Choroid plexus epithelial cell (primary cell): ENCODE data around the gene CFAP54.
A peak's percentile ranks its signal among the peaks of the same experiment; 100 is the strongest.

Experiments
- DNase-seq: peaks from one replicate; pipeline ENCODE4 v3.0.0-alpha.2; 2010; ENCODE audit warnings: low read depth
- H3K4me3 ChIP-seq: 2 replicates; pipeline ENCODE4 v1.5.1; 2011; ENCODE audit warnings: low read depth, mild to moderate bottlenecking, control low read depth, low read length, moderate library complexity
- TF ChIP-seq, protein P1 (sequence below): conservative IDR thresholded peaks from 2 replicates; pipeline ENCODE4 v1.5.1; 2011; ENCODE audit warnings: low read depth, mild to moderate bottlenecking, control low read depth, inconsistent platforms, low read length, moderate library complexity

The CFAP54 gene

DNA sequence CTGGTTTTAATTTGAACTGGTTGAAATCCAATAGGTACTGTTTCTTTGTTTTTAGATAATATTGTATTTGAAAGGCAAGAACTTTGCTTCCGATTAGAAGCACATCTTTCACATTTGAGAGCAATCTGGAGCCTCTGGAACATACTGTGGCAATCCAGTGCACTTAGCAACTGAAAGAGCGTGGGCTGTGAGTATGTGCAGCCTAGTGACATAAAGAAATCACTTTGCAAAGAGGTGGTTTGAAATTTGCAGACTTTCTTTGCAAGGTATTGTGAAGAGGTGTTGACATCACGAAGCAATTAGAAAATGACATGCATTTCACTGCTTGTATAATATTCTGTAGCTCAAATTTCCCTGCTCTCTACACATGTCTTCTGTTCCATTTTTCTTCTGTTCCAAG lies 23.5 kb upstream of the CFAP54 start:
- TF ChIP-seq, protein P1, sequence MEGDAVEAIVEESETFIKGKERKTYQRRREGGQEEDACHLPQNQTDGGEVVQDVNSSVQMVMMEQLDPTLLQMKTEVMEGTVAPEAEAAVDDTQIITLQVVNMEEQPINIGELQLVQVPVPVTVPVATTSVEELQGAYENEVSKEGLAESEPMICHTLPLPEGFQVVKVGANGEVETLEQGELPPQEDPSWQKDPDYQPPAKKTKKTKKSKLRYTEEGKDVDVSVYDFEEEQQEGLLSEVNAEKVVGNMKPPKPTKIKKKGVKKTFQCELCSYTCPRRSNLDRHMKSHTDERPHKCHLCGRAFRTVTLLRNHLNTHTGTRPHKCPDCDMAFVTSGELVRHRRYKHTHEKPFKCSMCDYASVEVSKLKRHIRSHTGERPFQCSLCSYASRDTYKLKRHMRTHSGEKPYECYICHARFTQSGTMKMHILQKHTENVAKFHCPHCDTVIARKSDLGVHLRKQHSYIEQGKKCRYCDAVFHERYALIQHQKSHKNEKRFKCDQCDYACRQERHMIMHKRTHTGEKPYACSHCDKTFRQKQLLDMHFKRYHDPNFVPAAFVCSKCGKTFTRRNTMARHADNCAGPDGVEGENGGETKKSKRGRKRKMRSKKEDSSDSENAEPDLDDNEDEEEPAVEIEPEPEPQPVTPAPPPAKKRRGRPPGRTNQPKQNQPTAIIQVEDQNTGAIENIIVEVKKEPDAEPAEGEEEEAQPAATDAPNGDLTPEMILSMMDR, result no peak
- H3K4me3 ChIP-seq, result no peak overlapping the region
- no peak for DNase-seq

DNA sequence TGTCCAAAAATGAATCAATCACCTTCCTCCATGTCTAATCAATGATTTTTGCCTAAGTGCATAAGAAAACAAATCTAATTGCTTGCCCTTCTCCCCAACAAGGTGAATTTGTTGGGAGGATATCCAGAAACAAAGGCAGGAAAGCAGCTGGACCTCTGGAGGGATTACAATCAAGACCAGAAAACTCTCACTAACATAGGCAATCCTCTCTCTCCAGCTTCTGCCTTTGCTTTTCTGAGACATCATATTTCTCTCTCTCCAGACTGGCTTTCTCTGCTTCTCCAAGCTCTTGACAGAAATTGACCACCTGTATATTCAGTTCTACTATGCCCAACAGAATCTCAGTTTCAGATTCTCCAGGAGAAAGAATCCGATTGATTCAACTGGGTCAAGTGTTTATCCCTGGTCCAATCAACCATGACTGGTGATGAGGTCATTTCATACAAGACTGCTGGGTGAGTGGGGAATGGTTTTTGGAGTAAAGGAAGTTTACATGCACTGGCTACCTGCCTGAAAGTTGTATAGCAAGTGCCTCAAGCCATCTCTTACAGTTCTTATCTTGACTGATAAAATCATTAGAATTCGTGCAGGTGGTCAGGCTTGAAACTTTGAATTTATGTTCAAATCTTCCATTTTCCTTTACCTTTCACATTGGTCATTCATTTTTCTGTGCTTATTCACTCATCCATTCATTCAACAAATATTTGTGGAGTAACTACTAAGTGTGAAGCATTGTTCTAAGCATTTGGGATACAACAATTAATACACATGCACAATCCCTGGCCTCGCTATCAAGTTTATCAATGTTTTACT lies 22.2 kb upstream of the CFAP54 start:
- no peak overlapping the region for H3K4me3 ChIP-seq
- DNase-seq, result no peak
- TF ChIP-seq, protein P1, result no peak

DNA sequence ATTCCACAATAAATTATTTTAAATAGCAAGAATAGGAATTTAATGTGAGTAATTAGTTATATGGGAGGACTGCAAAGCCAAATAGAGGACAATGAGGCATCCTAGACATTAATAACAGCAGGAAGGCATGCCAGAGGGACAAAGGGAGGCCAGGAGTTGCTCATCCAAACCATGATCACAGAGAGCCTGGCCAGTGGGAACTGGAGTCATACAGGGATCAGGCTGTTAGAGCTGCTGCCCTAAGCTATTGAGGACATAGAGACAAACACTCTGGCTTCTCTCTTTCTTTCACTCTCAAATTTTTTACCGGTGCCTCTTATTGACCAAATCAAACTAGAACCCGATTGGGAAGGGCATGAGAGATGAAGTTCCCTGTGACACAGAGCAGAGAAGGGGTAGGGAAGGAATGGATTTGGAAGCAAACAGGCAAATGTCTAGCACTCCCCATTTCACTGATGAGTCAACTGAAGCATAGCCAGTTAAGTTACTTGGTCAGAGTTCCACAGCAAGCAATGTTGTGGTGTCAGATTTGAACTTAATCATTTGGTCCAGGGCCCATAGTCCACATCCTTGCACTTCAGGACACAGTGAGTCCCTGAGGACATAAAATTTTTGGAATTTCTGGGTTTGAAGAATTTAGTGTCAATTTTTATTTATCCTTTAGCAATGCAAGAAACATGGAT lies 17.9 kb upstream of the CFAP54 start:
- peak; percentile 59 for DNase-seq
- TF ChIP-seq, protein P1, result no peak

DNA sequence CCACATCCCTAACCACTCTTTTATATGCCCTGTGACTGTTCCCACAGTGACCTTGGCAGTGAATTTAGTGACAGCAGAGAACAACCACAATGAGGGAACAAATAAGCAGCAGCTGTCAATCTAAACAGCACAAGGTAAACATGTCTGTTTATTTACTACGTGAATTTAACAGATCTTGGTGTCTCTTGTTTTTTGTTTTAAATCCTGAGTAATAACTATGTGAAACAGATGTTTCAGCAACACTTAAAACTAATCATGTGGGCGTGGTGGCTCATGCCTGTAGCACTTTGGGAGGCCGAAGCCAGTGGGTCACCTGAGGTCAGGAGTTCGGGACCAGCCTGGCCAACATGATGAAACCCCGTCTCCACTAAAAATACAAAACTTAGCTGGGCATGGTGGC lies 17.0 kb upstream of the CFAP54 start:
- no peak overlapping the region for H3K4me3 ChIP-seq
- DNase-seq, result no peak
- TF ChIP-seq, protein P1, result no peak

More for the DNA sequence above, 17.9 kb upstream of the CFAP54 start:
- no peak overlapping the region for H3K4me3 ChIP-seq

DNA sequence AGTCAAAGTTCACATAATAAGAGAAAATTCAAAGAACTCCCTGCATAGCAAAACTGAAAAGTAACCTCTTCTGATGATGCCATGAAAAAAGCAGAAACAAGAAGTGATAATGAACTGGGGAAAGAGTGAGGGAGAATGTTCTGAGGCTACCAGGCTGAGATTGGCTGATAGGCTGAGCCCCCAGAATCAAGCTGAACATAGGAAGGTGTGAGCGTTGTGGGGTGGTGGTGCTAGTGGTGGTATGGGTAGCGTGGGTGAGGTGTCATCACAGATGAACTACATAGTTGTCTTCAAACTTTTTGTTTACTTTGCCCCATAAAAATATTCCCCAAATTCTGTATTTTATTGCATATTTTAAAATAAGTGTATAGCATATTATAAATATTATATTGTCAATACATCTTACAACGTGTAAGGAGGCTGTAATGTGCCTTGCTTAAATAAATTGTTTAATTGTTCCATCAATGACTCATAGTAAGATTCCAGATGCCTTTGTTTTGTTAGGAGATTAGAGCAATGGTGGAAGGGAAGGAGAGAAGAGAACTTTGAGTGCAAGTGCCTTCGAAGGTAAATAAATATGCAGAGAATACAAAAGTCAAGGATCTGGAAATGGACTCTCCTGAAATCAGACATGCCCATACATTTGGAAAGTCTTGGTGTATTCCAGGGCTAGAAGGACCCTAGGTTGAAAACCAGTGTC lies 15.8 kb upstream of the CFAP54 start:
- TF ChIP-seq, protein P1, result no peak
- no peak for DNase-seq
- H3K4me3 ChIP-seq, result no peak overlapping the region

DNA sequence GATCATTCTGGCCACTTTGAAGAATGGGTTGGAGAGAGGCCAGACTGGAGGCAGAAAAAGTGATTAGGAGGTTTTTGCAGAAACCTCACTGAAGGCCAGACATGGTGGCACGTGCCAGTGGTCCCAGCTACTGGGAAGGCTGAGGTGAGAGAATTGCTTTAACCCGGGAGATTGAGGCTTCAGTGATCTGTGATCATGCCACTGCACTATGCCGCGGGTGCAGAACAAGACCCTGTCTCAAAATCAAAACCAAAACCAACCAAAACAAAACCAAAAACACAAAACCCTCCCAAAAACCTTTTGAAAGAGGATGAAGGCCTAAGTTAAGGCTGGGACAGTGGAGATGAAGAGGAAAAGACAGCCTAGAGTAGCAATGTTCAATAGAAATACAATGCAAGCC lies 15.2 kb upstream of the CFAP54 start:
- TF ChIP-seq, protein P1, result no peak
- H3K4me3 ChIP-seq, result no peak overlapping the region
- DNase-seq, result no peak
